ENCODE measurements around the gene VPS11. TPM values are rescaled to one million over a fixed set of nuclear protein-coding genes. Genes with fewer than 3 reads are reported as not detected.

VPS11 gene
- total and polyA plus RNA-seq, 11 donors: 18.7 to 33.3 (median 21.7) TPM

GRCh38 chr11:119095066-119095880 lies 27.7 kb downstream of the VPS11 start:
- H3K4me3 ChIP-seq: peak overlapping the region; percentile 62 to 88 (median 77)
- ATAC-seq (peak; percentile 96 to 98 (median 96)), DNase-seq (peak; percentile 99)
- H3K9me3 ChIP-seq: no peaks in the 10 kb centered on the region
- TF ChIP-seq CTCF (IDR thresholded peaks at IDR 0.05) (peak in 5 of 12 donors; percentile 0 to 30 (median 6)), POLR2A (IDR thresholded peaks at IDR 0.05) (peak; percentile 70 to 98)
- H3K4me1 ChIP-seq: peaks cover 7 to 38% (median 20%) of the 10 kb centered on the region in 12 donors
- peaks cover 0 to 50% (median 34%) of the 10 kb centered on the region in 9 donors for H3K36me3 ChIP-seq
- H3K27ac ChIP-seq: peak overlapping the region; percentile 60 to 97 (median 89)
- intact Hi-C loops (cut with DNase I): loop anchor here in 5 of 10 donors (1.0 to 10.0 kb wide), 6 partner anchors 28 to 102 kb away; partner anchors contain the start of genes VPS11 (in 2 of the 5) and HYOU1 (in 1 of the 5)
- H3K27me3 ChIP-seq: no peaks in the 10 kb centered on the region
- 0 to 1% (median 1%) methylated on average over 23 to 79 of the region's 79 CpGs for WGBS, 4 donors

GRCh38 chr11:119099711-119100110 lies 32.1 kb downstream of the VPS11 start:
- H3K36me3 ChIP-seq: peaks cover 0 to 30% (median 21%) of the 10 kb centered on the region in 9 donors
- TF ChIP-seq CTCF (IDR thresholded peaks at IDR 0.05) (no peak), POLR2A (IDR thresholded peaks at IDR 0.05) (no peak)
- no peak overlapping the region for H3K27ac ChIP-seq
- H3K4me3 ChIP-seq: no peak overlapping the region
- DNase-seq (no peak), ATAC-seq (no peak)
- intact Hi-C loops (cut with DNase I): loop anchor here in 5 of 10 donors (5.0 to 10.0 kb wide), 6 partner anchors 42 to 235 kb away; partner anchors contain the start of genes HYOU1 (in 1 of the 5), MCAM (in 1 of the 5) and RNF26 (in 1 of the 5)
- H3K27me3 ChIP-seq: no peaks in the 10 kb centered on the region
- H3K4me1 ChIP-seq: peaks cover 8 to 41% (median 28%) of the 10 kb centered on the region in 12 donors
- 77 to 90% (median 80%) methylated on average over 6 of the region's 6 CpGs for whole genome bisulfite sequencing, 4 donors
- no peaks in the 10 kb centered on the region for H3K9me3 ChIP-seq

- intact Hi-C loops (cut with DNase I): loop anchor here in 4 of 10 donors (5.0 to 10.0 kb wide), 4 partner anchors 97 to 234 kb away; partner anchors contain the start of genes MCAM (in 1 of the 4) and RNF26 (in 1 of the 4)
- DNase-seq: no peak
- 50 to 58% (median 54%) methylated on average over 11 of the region's 11 CpGs for WGBS, 4 donors
- Histone ChIP-seq H3K4me1 (peaks cover 8 to 39% (median 28%) of the 10 kb centered on the region in 12 donors), H3K27ac (no peak overlapping the region), H3K27me3 (no peaks in the 10 kb centered on the region), H3K9me3 (no peaks in the 10 kb centered on the region), H3K4me3 (peak overlapping the region in 11 of 12 donors; percentile 56 to 94 (median 86)), H3K36me3 (peaks cover 0 to 30% (median 21%) of the 10 kb centered on the region in 9 donors)
- no peak for ATAC-seq
- TF ChIP-seq CTCF (IDR thresholded peaks at IDR 0.05) (peak in 4 of 12 donors; percentile 7 to 16 (median 11)), POLR2A (IDR thresholded peaks at IDR 0.05) (no peak)
Measured at GRCh38 chr11:119100246-119100970, 32.8 kb downstream of the VPS11 start.

All from heart left ventricle (tissue), 16 donors.